PC-9 (cell line): ENCODE data around the gene RTKN.
A peak's percentile ranks its signal among the peaks of the same experiment; 100 is the strongest.

ENCODE experiments used
- CTCF ChIP-seq: fragments of 200-600 bp; sonication (generic); conservative IDR thresholded peaks from 2 replicates; pipeline ENCODE4 v1.6.1; 2017; ENCODE audit warnings: mixed run types, antibody characterized with exemption, mild to moderate bottlenecking, moderate library complexity
- EZH2 ChIP-seq: fragments of 200-600 bp; sonication (generic); IDR thresholded peaks from 2 replicates; pipeline ENCODE4 v1.8.0; 2017; ENCODE audit warnings: antibody characterized with exemption, low read depth

- TF ChIP-seq CTCF (peak; percentile 78), EZH2 (no peak)
These were observed 42.0 kb downstream of the RTKN start for GRCh38 chr2:74399785-74400184.
